Head of caudate nucleus (tissue), 42 donors: ENCODE measurements around the gene CXorf66.
A peak's percentile ranks its signal among the peaks of the same experiment; 100 is the strongest.
"Not testable (repeated sequence)": the region's sequence is repeated elsewhere in the genome, so short reads cannot be mapped to it uniquely, and the experiment has no call there.

Experiments used
- DNase-seq, 42 donors: peaks; one replicate each; pipeline versions ENCODE4 v3.0.0 to v3.0.0-alpha.2; 2020 to 2021; ENCODE audit warnings: mixed read lengths in 7 of 42
- intact Hi-C: fragments of 100-400 bp; cut with DNase I; formaldehyde crosslinking; loops from one replicate; pipeline ENCODE4 v1.15.0; 2022

The CXorf66 gene

DNA sequence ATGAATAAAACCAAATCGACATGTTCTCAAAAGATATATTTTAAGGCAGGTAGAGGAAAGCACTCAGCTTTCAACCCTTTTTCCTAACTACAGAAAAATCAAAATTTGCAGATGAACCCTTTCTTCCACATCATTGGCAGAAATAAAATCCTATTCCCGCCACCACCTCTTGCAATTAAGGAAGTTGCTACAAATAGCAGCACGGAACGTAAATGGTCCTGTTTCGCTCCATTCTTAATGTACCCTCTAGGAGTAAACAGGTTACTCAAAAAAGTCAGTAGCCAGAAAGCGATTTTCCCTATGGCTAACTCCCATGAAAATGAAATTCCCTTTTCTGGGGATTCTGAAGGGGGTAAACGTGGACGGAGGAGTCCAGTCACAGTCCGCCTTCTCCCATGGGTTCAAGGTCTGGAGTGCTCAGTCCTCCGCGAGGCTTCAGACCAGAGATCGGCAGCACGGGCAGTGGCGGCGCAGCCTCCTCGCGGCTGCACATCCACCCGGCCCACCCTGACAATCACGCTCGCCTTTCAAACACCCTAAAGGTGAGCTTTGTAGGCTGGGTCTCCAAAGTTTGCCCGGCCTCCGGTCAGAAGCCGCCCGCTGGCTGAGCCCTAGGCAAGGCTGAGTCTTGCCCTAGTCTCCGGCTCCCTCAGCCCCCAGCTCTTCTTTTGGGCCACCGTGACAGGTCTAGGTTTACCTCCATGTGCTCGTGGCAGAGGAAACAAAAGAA is 34.2 kb downstream of the CXorf66 start:
- intact Hi-C loops: no loop called here
- DNase-seq: peak in 27 of 42 donors; percentile 3 to 51 (median 17)

DNA sequence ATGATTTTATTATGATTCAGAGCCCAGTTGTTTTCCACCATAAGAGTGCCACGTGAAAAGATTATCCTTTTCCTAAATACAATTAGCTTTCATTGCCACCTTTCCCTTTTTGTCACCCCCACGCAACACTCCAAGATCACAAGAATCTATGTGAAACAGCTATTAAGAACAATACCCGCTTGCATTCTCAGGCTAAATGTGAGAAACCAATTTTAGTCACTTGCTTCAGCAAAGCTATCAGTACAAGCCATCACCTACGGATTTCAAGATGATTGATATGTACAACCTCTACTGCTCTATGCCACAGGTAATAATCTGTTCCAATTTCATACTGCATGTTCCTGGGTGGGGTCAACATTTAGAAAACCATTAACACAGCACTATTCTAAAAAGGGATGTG is 34.9 kb downstream of the CXorf66 start:
- DNase-seq: peak in 1 of 42 donors; percentile 2
- intact Hi-C loops: no loop called here

DNA sequence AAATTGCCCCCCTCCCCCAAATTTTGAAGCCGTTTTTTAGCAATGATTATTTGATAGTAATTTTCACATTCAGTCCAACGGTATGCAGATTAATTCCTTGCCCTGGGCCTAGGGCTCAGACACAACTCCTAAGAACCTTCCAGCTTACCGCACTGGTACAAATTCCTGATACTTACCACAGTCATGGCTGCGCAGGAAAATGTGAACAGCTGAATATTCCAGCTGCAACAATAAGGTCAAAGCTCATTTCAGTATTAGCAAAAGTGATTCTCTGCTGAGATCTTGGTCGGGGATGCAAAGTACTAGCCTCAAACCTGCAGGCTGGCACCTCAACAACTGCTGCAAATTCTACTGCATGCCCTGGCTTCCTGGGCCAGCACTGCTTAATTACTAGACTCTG is 35.4 kb downstream of the CXorf66 start:
- DNase-seq: no peak
- intact Hi-C loops: no loop called here

DNA sequence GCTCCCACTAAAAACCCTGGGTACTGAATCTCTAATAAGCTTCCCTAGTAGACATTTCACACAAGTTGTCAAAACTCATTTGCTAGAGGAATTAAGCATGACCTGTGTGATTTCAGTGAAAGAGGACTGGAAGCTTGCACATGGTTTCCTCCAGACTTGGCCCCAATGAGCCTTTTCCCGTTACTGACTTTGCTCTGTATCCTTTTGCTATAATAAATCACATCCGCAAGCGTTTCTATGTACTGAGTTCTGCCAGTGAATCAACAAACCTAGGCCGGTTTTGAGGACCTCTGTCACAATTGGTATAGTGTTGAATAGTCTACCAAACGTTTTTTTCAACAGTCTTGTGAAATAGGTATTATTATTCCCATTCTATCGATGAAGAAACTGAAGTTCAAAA is 40.6 kb downstream of the CXorf66 start:
- DNase-seq: no peak
- intact Hi-C loops: no loop called here

DNA sequence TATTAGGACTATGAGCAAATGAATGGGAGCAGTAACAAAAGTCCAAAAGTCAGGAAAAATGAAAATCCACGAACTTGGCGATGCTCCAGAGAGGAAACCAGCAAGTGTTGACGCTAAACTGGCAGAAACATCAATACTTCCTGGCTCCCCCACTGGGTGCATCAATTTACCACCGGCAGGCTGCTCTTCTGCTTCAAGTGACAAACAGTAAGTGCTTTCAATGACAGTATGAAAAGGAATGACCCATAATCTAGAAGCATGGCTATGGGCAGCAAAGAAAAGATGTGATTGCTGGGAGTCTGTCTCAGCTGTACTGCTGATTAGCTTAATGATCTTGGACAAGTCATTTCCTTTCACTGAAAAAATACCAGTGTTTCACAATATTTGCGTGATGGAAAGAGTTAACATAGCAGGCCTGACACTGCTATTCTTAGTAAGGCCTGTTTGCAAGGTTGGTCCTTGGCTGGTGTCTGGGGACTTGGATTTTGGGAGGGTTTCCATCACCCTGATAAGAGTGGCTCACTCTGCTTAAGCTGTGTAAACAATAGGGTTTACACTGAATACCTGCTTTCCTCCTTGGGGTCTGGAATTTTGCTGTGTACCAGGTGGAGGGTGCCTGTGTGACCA is 41.1 kb downstream of the CXorf66 start:
- intact Hi-C loops: no loop called here
- DNase-seq: no peak

DNA sequence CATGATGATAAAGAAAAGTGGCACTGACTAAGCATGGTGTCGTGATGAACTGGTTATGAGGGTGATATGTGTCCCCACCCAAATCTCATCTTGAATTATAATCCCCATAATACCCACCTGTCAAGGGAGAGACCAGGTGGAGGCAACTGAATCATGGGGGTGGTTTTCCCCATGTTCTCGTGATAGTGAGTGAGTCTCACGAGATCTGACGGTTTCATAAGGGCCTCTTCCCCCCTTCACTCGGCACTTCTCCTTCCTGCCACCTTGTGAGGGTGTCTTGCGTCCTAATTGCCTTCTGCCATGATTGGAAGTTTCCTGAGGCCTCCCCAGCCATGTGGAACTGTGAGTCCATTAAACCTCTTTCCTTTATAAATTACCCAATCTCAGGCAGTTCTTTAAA is 44.2 kb downstream of the CXorf66 start:
- DNase-seq, intact Hi-C loops: not testable (repeated sequence)

DNA sequence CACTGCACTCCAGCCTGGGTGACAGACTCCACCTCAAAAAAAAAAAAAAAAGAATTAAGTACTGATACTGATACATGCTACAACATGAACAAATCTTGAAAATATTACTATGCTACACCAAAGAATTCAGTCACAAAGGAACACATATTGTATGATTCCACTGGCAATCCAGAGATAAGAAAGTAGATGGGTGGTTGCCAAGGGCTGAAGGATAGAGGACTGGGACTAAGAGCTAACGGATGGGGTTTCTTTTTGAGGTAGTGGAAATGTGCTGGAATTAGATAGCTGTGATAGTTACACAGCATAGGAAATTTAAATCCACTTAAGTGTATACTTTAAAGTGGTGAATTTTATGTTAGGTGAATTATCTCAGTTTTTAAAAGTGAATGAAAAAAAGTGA is 45.0 kb downstream of the CXorf66 start:
- DNase-seq: no peak
- intact Hi-C loops: no loop called here

DNA sequence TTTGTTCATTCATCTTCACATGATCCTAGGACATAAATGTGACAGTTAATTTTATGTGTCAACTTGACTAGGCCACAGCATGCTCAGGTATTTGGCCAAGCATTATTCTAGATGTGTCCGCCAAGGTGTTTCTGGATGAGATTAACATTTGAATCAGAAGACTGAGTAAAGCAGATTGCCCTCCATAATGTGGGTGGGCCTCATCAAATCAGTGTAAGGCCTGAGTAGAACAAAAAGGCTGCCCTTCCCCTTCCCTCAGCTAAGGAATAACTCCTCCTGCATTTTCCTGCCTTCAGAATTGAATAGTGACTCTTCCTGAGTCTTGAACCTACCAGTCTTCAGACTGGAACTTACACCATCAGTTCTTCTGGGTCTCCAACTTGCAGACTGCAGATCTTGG is 50.9 kb downstream of the CXorf66 start:
- no peak for DNase-seq
- intact Hi-C loops: no loop called here

DNA sequence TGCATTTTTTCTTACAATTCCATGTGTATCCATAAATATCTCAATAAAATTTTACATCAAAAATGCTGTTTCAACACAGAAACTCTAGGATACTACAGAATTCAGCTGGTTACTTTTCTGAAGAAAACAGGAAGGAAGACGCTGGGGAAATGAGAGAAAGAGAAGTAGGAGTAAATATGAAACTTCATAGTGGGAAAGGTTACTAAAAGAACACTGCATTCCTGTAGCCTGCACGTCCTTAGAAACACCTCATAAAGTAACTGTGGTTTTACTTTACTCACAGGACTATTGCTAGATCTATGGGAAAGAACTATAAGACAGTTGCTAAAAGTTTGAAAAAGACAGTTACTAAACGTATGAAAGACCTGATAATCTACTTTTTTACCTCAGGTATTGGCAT is 55.6 kb downstream of the CXorf66 start:
- DNase-seq: no peak
- intact Hi-C loops: no loop called here

DNA sequence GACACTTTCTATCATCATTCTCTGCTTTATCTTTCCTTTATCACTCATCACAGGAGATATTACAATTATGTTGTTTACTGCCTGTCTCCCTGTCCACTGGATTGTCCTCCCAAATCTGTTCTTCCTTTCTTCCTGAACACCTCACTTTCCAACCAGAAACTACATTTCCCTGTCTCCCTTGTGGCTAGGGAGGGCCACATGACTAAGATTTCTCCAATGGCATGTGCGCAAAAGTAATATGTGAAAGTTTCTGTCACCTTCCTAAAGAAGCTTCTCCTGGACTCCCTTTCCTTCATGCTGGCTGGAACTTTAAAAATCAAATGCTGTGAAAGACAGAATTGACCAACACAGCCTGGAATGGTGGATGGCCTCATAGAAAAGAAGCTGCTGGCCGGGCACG is 58.2 kb downstream of the CXorf66 start:
- DNase-seq: no peak
- intact Hi-C loops: no loop called here

DNA sequence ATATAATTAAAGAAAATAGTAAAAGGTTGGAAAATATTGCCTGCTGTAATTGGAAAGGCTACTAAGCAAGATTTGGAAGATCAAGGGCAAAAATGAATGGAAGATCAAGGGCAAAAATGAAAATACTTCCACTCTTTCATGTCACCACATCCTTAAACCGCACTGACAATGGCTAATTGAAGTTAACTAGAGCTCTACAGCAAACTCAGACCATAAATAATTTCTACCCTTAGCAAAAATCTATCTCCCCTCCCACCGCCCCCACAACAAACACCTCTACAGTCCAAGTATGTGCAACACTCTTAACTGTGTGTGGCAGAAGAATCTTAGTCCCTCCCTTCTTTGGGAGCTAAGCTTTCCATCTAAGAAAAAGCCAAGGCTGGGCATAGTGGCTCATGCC is 59.6 kb downstream of the CXorf66 start:
- DNase-seq: no peak
- intact Hi-C loops: no loop called here
